Glomerular endothelial cell (primary cell): ENCODE measurements around the gene LIN54. TPM values are rescaled to one million over a fixed set of nuclear protein-coding genes. Genes with fewer than 3 reads are reported as not detected.

Experiments
- DNase-seq: peaks from one replicate; pipeline ENCODE4 v3.0.0-alpha.2; 2011; ENCODE audit warnings: low read depth, low spot score; ENCODE audit errors: extremely low read depth
- total RNA-seq: library from RNA; depleted of rRNA; stranded (reverse); fragments of >200 nt; gene quantifications from 2 replicates; pipeline ENCODE4 v1.2.3, GENCODE V29; 2015

The LIN54 gene
- total RNA-seq, 1 donor from 2014 or later, result 9.2 TPM

DNA sequence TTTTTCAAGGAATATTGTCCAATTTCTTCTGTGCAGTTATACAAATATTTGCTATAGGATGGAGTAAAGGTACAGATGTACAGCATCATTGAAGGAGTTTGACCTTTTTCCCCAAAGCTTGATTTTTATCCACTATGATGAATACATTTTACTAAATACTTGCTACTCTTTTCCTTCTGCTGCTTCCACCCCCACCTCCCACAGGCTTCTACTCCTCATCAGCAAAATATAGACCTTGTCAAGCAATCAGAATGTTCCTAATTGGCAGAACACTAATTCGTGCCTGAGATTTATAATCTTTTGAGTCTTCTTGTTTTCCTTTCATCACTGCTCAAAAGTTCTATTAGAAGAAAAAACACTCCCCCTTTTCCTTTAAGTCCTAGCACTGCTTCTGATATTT is 113.9 kb downstream of the LIN54 start:
- no peak for DNase-seq

DNA sequence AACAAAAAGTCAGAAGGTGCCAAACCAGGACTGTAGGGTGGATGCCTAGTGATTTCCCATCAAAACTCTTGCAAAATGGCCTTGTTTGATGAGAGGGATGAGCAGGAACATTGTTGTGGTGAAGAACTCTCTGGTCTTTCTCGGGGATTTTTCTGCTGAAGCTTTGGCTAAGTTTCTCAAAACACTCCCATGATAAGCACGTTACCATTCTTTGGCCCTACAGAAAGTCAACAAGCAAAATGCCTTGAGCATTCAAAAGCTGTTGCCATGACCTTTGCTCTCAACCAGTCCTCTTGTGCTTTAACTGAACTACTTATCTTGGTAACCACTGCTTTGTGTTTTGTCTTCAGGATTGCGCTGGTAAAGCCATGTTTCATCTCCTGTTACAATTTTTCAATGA is 116.7 kb downstream of the LIN54 start:
- DNase-seq, result no peak

DNA sequence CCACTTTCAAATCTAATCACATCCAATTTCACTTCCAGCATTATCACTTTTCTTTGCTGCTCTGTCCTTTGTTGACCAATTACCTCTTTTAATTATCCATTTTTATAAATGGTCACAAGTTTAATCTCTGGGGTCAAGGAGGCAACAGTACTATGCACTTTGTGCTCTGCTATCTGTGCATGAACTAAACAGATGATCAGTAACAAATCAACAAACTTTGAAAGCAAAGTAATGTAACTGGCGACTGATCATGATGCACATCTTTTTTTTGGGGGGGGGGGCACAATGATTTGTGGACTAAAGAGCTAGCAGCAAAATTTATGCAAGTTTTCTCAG is 118.2 kb downstream of the LIN54 start:
- no peak for DNase-seq

DNA sequence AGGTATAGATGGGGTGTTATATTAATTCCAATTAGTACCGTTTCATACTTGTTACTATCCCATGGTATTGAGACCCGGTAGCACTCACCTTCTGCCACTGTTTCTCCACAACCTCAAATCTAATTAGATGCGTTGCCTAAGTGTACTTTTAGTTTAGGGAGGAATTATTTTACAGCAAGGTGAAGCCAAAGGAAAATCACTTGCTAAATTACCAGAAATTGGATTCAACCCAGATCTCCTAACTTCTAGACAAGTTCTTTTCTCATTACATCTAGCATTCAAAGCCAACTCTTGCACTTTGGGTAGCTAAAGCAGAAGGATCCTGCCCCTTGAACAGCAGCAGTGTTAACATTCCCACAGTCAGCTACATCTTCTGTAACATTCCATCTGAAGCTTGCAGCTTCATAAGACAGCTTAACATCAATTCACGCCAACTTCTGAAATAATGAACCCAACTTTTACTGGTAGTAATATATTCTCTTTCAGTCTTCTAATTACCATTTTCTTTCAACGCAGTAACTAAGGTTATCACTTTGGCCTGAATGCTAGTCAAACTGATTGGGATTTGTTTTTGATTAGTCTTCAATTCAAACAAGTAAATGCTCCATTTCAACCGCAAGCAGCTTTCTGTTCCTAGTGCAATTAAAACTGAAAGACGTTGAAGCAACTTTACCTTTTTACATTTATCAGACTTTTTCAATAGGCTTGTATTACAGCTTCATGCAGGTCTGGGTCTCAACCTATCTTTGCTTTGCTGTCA is 118.7 kb downstream of the LIN54 start:
- no peak for DNase-seq

DNA sequence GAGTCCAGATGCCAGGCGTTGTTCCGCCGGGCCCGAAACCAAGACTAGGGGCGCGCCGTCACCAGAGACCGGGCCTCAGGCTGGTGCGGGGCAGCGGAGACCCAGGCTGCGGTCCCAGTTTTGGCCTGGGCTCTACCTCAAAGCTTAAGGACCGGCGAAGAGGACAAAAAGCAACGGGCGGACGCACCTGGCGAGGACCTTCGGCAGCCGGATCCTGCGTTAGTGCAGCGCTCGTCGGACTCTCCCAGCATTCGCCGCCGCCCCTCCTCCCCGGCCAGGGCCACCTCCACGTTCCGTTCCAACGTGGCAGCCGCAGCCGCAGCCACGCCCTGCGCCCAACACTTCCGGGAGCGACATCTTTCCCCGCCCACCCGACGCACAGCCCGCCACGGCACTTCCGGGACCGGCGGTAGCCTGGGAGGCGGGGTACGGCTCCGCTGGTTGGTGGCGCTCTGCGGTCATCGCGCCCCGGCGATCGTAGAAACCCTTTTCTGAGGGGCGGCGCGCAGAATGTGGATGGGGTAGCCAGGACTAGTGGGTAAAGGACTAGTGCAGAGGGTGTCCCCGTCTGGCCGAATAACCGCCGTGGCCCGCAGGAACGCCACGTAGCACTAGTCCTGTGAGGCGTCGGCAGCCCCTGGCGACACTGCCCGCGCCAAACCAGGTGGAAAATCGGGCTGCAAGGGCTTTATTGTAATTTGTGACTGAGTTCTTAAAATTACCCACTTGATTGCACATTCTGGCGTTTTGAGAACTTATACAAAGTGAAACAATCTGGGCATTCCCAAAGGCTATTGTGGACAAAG is 119.5 kb downstream of the LIN54 start, which contains the start of gene SEC31A:
SEC31A (minus strand) TSS at position 253 of the 806 bp plus-strand sequence. CDS start 9,217 bp downstream, outside the sequence.
- DNase-seq, result no peak

DNA sequence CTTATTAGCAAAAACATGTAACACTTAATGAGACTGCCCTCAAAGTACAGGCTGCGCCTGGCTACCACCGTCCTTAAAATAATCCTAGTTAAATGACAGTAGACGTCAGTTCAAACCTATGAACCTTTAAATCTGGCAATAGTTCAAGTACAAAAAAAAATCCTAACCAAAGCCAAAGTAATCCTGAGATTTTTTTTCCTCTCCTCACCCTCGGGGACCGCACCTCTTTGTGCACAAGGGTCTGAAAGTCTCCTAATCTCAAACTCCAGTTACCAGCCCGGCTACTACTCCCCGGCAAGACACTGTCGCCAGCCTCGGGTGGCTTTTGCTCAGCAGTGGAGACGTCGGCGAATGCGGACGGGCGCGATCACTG is 120.1 kb downstream of the LIN54 start:
- DNase-seq, result no peak

DNA sequence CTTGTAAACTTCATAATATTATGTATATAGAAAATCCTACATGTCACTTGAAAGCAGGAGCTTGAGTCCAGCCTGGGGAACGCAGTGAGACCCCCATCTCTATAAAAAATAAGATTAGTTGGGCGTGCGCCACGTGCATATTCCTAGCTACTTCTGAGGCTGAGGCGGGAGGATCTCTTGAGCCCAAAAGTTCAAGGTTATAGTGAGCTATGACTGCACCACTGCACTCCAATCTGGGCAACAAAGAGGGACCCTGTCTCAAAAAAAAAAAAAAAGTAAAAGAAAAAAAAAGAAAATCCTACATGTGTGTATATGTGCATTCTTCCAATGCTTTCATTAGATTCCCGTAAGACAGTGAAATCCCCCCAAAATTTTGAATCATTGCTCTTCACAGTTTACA is 121.3 kb downstream of the LIN54 start:
- no peak for DNase-seq

DNA sequence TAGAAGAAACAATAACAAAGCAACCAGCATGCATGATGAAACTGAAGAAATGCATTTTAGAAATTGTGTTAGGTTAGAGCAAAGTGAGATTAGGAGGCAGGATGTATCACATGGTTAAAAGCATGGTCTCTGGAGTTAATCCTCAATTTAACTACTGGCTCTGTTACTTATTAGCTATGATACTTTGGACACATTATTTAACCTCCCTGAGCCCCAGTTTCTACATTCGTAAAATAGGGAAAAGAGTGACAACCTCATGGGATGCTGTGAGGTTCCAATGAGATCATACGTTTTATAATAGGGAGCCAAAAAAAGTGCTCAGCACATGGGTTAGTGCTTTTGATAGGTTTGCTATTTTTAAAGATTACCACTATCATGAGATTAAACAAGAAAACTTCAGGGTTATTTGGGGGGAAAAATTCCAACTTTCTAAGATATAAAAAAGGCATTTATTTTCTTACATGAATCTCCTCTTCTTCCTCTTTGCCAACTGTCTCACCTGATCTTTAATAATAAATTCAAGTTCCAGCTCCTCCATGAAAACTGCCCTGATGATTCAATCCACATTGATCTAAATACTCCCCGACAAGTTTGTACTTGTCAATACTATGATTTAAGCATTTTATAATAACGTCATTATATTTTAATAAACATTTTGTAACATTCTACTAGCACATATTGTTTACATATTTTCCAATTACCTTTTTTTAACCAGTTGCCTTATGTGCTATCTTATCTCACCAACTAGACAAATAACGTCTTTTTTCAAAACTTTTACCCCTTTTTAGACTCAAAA is 124.3 kb downstream of the LIN54 start:
- no peak for DNase-seq

DNA sequence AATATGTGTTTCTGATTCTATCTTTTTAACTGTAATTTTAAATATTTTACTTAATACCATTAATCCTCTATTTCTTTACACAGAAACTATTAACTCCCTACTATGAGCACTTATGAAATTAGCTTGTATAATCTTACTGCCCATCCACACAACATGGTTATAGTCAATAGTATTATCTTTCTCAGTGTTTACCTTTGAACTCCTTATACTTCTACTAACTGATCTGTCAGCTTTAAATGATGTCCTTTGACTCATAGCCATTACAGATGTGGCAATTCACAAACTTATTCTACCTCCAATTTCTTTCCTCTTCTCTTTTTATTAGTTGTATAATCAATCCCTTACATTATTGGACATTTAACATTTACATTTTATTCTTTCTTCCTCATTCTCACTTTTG is 125.2 kb downstream of the LIN54 start:
- DNase-seq, result no peak

Other genes with a start within 250 kb of the LIN54 start
- gene SCD5, start 212.0 kb downstream of the LIN54 start, total RNA-seq, result 28.4 and 35.8 TPM in 2 replicates
- gene SEC31A, start 119.7 kb downstream of the LIN54 start, total RNA-seq, result 252 and 304 TPM in 2 replicates
- gene THAP9, start 110.1 kb downstream of the LIN54 start, total RNA-seq, result 1.4 and 2.3 TPM in 2 replicates
- 43.5 and 65.9 TPM in 2 replicates for gene COPS4, start 24.4 kb upstream of the LIN54 start, total RNA-seq
- 0.10 and 0.18 TPM in 2 replicates for gene PLAC8, start 103.9 kb upstream of the LIN54 start, total RNA-seq